ENCODE measurements around the gene ZNF655. TPM values are rescaled to one million over a fixed set of nuclear protein-coding genes. Genes with fewer than 3 reads are reported as not detected.

Gene ZNF655
- total RNA-seq, 1 donor from 2014 or later: 48.0 TPM

- DNase-seq (ENCODE audit: low read depth): no peak
- no peaks in the 10 kb centered on the region for H3K36me3 ChIP-seq (ENCODE audit: control insufficient read depth, insufficient read depth, low read length)
- TF ChIP-seq CTCF (IDR thresholded peaks at IDR 0.05; ENCODE audit: insufficient read depth, low read length, poor library complexity, severe bottlenecking): no peak
- no peak overlapping the region for H3K4me3 ChIP-seq (ENCODE audit: low read depth, low read length)
- no peaks in the 10 kb centered on the region for H3K27me3 ChIP-seq (ENCODE audit: control insufficient read depth, insufficient read depth, low read length)
Observed at GRCh38 chr7:99607548-99607947, 49.1 kb downstream of the ZNF655 start.

GRCh38 chr7:99614495-99614894, 56.1 kb downstream of the ZNF655 start:
- Histone ChIP-seq H3K4me3 (ENCODE audit: low read depth, low read length) (no peak overlapping the region), H3K36me3 (ENCODE audit: control insufficient read depth, insufficient read depth, low read length) (peaks cover under 1% of the 10 kb centered on the region), H3K27me3 (ENCODE audit: control insufficient read depth, insufficient read depth, low read length) (no peaks in the 10 kb centered on the region)
- TF ChIP-seq CTCF (IDR thresholded peaks at IDR 0.05; ENCODE audit: insufficient read depth, low read length, poor library complexity, severe bottlenecking): no peak
- DNase-seq (ENCODE audit: low read depth): no peak

GRCh38 chr7:99615989-99616358, 57.5 kb downstream of the ZNF655 start:
- peaks cover 2% of the 10 kb centered on the region for H3K36me3 ChIP-seq (ENCODE audit: control insufficient read depth, insufficient read depth, low read length)
- peak overlapping the region; percentile 96 for H3K4me3 ChIP-seq (ENCODE audit: low read depth, low read length)
- no peak for DNase-seq (ENCODE audit: low read depth)
- H3K27me3 ChIP-seq (ENCODE audit: control insufficient read depth, insufficient read depth, low read length): no peaks in the 10 kb centered on the region
- no peak for TF ChIP-seq CTCF (IDR thresholded peaks at IDR 0.05; ENCODE audit: insufficient read depth, low read length, poor library complexity, severe bottlenecking)

- peak; percentile 72 for TF ChIP-seq CTCF (IDR thresholded peaks at IDR 0.05; ENCODE audit: insufficient read depth, low read length, poor library complexity, severe bottlenecking)
- Histone ChIP-seq H3K4me3 (ENCODE audit: low read depth, low read length) (peak within 1 kb of the TSS; percentile 96), H3K36me3 (ENCODE audit: control insufficient read depth, insufficient read depth, low read length) (peaks cover 2% of the 10 kb centered on the region), H3K27me3 (ENCODE audit: control insufficient read depth, insufficient read depth, low read length) (no peaks in the 10 kb centered on the region)
- DNase-seq (ENCODE audit: low read depth): peak; percentile 76
Observed at GRCh38 chr7:99616359-99617191, 58.1 kb downstream of the ZNF655 start, which contains the start of gene ZSCAN25. Gene ZSCAN25 (plus strand): TSS chr7:99616946. CDS start chr7:99619607, 2,661 bp downstream.

GRCh38 chr7:99617192-99617781, 58.8 kb downstream of the ZNF655 start:
- Histone ChIP-seq H3K36me3 (ENCODE audit: control insufficient read depth, insufficient read depth, low read length) (peaks cover 2% of the 10 kb centered on the region), H3K4me3 (ENCODE audit: low read depth, low read length) (peak overlapping the region; percentile 96), H3K27me3 (ENCODE audit: control insufficient read depth, insufficient read depth, low read length) (no peaks in the 10 kb centered on the region)
- no peak for TF ChIP-seq CTCF (IDR thresholded peaks at IDR 0.05; ENCODE audit: insufficient read depth, low read length, poor library complexity, severe bottlenecking)
- DNase-seq (ENCODE audit: low read depth): no peak
